Breast epithelium (tissue), 4 donors: ENCODE measurements around the gene SSR3. TPM values are rescaled to one million over a fixed set of nuclear protein-coding genes. Genes with fewer than 3 reads are reported as not detected.

ENCODE experiments used
- DNase-seq, 2 donors: peaks; one replicate each; pipeline ENCODE4 v3.0.0-alpha.2; 2019; ENCODE audit warnings: low spot score in 2 of 2
- H3K27ac ChIP-seq, 2 donors: fragments of 200-600 bp; sonication (generic) in 1 of 2; one replicate each; pipeline ENCODE4 v1.5.1; 2016 to 2019; ENCODE audit warnings: mild to moderate bottlenecking in 1 of 2
- H3K27me3 ChIP-seq, 2 donors: fragments of 200-600 bp; sonication (generic) in 1 of 2; one replicate each; pipeline versions ENCODE4 v1.5.1 to v1.6.0; 2017 to 2019; ENCODE audit warnings: control low read depth in 1 of 2, mild to moderate bottlenecking in 1 of 2
- H3K36me3 ChIP-seq: fragments of 200-600 bp; one replicate; pipeline ENCODE4 v1.5.1; 2019
- H3K4me1 ChIP-seq, 2 donors: fragments of 200-600 bp; sonication (generic); one replicate each; pipeline ENCODE4 v1.5.1; 2016 to 2019; ENCODE audit warnings: control low read depth in 1 of 2
- H3K4me3 ChIP-seq, 3 donors: fragments of 200-600 bp; sonication (generic); 1 replicate in 2 of 3; 2 replicates in 1 of 3; pipeline ENCODE4 v1.5.1; 2016 to 2019; ENCODE audit warnings: mild to moderate bottlenecking in 3 of 3, moderate library complexity in 2 of 3
- H3K9me3 ChIP-seq, 2 donors: fragments of 200-600 bp; sonication (generic) in 1 of 2; one replicate each; pipeline ENCODE4 v1.5.1; 2016 to 2019; ENCODE audit warnings: control low read depth in 1 of 2
- CTCF ChIP-seq, 3 donors: fragments of 450-650 bp; IDR thresholded peaks; one replicate each; pipeline ENCODE4 v1.5.1; 2016 to 2017; ENCODE audit warnings: antibody characterized with exemption in 3 of 3, mild to moderate bottlenecking in 3 of 3, moderate library complexity in 3 of 3
- POLR2A ChIP-seq: fragments of 450-650 bp; IDR thresholded peaks from one replicate; pipeline ENCODE4 v1.6.1; 2016; ENCODE audit warnings: antibody characterized with exemption, mild to moderate bottlenecking, moderate library complexity
- POLR2AphosphoS5 ChIP-seq, 3 donors: sonication (generic); formaldehyde crosslinking; IDR thresholded peaks; one replicate each; pipeline ENCODE4 v1.6.1; 2017; ENCODE audit warnings: antibody characterized with exemption in 3 of 3
- intact Hi-C: fragments of 100-400 bp; cut with DNase I; formaldehyde crosslinking; loops from one replicate; pipeline ENCODE4 v1.15.1; 2023; ENCODE audit warnings: low total_unique reads
- total RNA-seq, 3 donors: library from RNA; depleted of rRNA; stranded (reverse); fragments of >200 nt; gene quantifications; one replicate each; pipeline ENCODE4 v1.1.0, GENCODE V29; 2016

SSR3 gene
- total RNA-seq, 3 donors from 2014 or later = 109 to 156 (median 110) TPM

GRCh38 chr3:156552973-156553372 is 1.9 kb downstream of the SSR3 start:
- peaks cover 0 to 3% of the 10 kb centered on the region in 2 donors for H3K4me1 ChIP-seq
- peak overlapping the region in 2 of 3 donors; percentile 76 to 91 for H3K4me3 ChIP-seq
- TF ChIP-seq POLR2A (no peak), CTCF (IDR thresholded peaks at IDR 0.05) (no peak), POLR2AphosphoS5 (IDR thresholded peaks at IDR 0.05) (no peak)
- intact Hi-C loops = no loop called here
- DNase-seq = no peak
- no peaks in the 10 kb centered on the region for H3K27me3 ChIP-seq
- no peaks in the 10 kb centered on the region for H3K9me3 ChIP-seq
- peak overlapping the region in 1 of 2 donors; percentile 88 for H3K27ac ChIP-seq
- H3K36me3 ChIP-seq = no peaks in the 10 kb centered on the region

GRCh38 chr3:156551746-156552145 is 3.2 kb downstream of the SSR3 start:
- Histone ChIP-seq H3K27me3 (no peaks in the 10 kb centered on the region), H3K36me3 (no peaks in the 10 kb centered on the region), H3K27ac (peak overlapping the region; percentile 56 to 80), H3K9me3 (no peaks in the 10 kb centered on the region), H3K4me3 (peak overlapping the region in 2 of 3 donors; percentile 32 to 91), H3K4me1 (peaks cover 0 to 10% of the 10 kb centered on the region in 2 donors)
- no peak for DNase-seq
- TF ChIP-seq POLR2AphosphoS5 (IDR thresholded peaks at IDR 0.05) (no peak), POLR2A (no peak), CTCF (IDR thresholded peaks at IDR 0.05) (no peak)
- intact Hi-C loops = no loop called here

- TF ChIP-seq POLR2A (no peak), POLR2AphosphoS5 (IDR thresholded peaks at IDR 0.05) (no peak), CTCF (IDR thresholded peaks at IDR 0.05) (no peak)
- intact Hi-C loops = no loop called here
- DNase-seq = no peak
- no peak overlapping the region for H3K4me3 ChIP-seq
- H3K4me1 ChIP-seq = peaks cover 0 to 10% of the 10 kb centered on the region in 2 donors
- peak overlapping the region; percentile 56 to 80 for H3K27ac ChIP-seq
- H3K27me3 ChIP-seq = no peaks in the 10 kb centered on the region
- H3K36me3 ChIP-seq = no peaks in the 10 kb centered on the region
- no peaks in the 10 kb centered on the region for H3K9me3 ChIP-seq
These were observed 3.7 kb downstream of the SSR3 start for GRCh38 chr3:156551261-156551660.

- Histone ChIP-seq H3K4me3 (no peak overlapping the region), H3K27ac (peak overlapping the region; percentile 68 to 80), H3K36me3 (no peaks in the 10 kb centered on the region), H3K9me3 (no peaks in the 10 kb centered on the region), H3K4me1 (peaks cover 0 to 17% of the 10 kb centered on the region in 2 donors), H3K27me3 (no peaks in the 10 kb centered on the region)
- DNase-seq = no peak
- TF ChIP-seq POLR2AphosphoS5 (IDR thresholded peaks at IDR 0.05) = no peak
- no peak for TF ChIP-seq CTCF (IDR thresholded peaks at IDR 0.05)
- no peak for TF ChIP-seq POLR2A
- intact Hi-C loops = no loop called here
These were observed 6.0 kb downstream of the SSR3 start for GRCh38 chr3:156548902-156549301.

- H3K36me3 ChIP-seq = no peaks in the 10 kb centered on the region
- no peak for TF ChIP-seq POLR2AphosphoS5 (IDR thresholded peaks at IDR 0.05)
- no peak for TF ChIP-seq CTCF (IDR thresholded peaks at IDR 0.05)
- no peak for TF ChIP-seq POLR2A
- H3K27ac ChIP-seq = peak overlapping the region; percentile 80 to 81
- no peak for DNase-seq
- H3K4me1 ChIP-seq = peaks cover 1 to 24% of the 10 kb centered on the region in 2 donors
- no peaks in the 10 kb centered on the region for H3K9me3 ChIP-seq
- H3K27me3 ChIP-seq = no peaks in the 10 kb centered on the region
- H3K4me3 ChIP-seq = peak overlapping the region in 1 of 3 donors; percentile 6
- intact Hi-C loops = no loop called here
These were observed 6.8 kb downstream of the SSR3 start for GRCh38 chr3:156548041-156548687.
